Lung (tissue), 12 donors: Measurements from ENCODE around the gene CUBN. TPM values are rescaled to one million over a fixed set of nuclear protein-coding genes. Genes with fewer than 3 reads are reported as not detected.

Source experiments
- ATAC-seq: fragments of 200-7000 bp; cut with Tn5 transposase; one replicate; pipeline ENCODE4 v1.9.1; 2020; ENCODE audit warnings: moderate number of reproducible peaks; ENCODE audit not compliant: insufficient read depth, low FRiP score
- DNase-seq, 3 donors: peaks; one replicate each; pipeline ENCODE4 v3.0.0-alpha.2; 2013 to 2017
- H3K27ac ChIP-seq, 2 donors: one replicate each; pipeline ENCODE4 v1.5.1; 2013; ENCODE audit warnings: mild to moderate bottlenecking in 2 of 2, moderate library complexity in 2 of 2, control low read depth in 1 of 2, inconsistent platforms in 1 of 2, low read depth in 1 of 2, low read length in 1 of 2
- H3K27me3 ChIP-seq, 3 donors: one replicate each; pipeline ENCODE4 v1.5.1; 2013; ENCODE audit warnings: low read length in 2 of 3; ENCODE audit not compliant: control insufficient read depth in 3 of 3, insufficient read depth in 3 of 3
- H3K36me3 ChIP-seq, 4 donors: one replicate each; pipeline ENCODE4 v1.5.1; 2013; ENCODE audit warnings: low read length in 4 of 4, mild to moderate bottlenecking in 1 of 4, moderate library complexity in 1 of 4; ENCODE audit not compliant: control insufficient read depth in 4 of 4, insufficient read depth in 4 of 4
- H3K4me1 ChIP-seq, 5 donors: one replicate each; pipeline ENCODE4 v1.5.1; 2013; ENCODE audit warnings: low read length in 5 of 5, mild to moderate bottlenecking in 2 of 5, moderate library complexity in 1 of 5; ENCODE audit not compliant: control insufficient read depth in 5 of 5, insufficient read depth in 5 of 5
- H3K4me3 ChIP-seq: one replicate; pipeline ENCODE4 v1.5.1; 2013; ENCODE audit warnings: mild to moderate bottlenecking, control low read depth, moderate library complexity
- H3K9ac ChIP-seq, 2 donors: one replicate each; pipeline ENCODE4 v1.5.1; 2013; ENCODE audit warnings: low read length in 2 of 2, control low read depth in 1 of 2; ENCODE audit not compliant: insufficient read depth in 1 of 2
- H3K9me3 ChIP-seq, 4 donors: one replicate each; pipeline ENCODE4 v1.5.1; 2013; ENCODE audit warnings: low read length in 3 of 4, mild to moderate bottlenecking in 1 of 4, moderate library complexity in 1 of 4; ENCODE audit not compliant: control insufficient read depth in 4 of 4, insufficient read depth in 3 of 4
- WGBS, 2 donors: extraction: QIAGEN DNeasy Blood & Tissue Kit; methylation state at CpG; one replicate each; pipeline ENCODE4 v1.1.7; 2013; 5-methylcytosine and 5-hydroxymethylcytosine counted together
- polyA plus RNA-seq, 2 donors: library from polyadenylated mRNA; stranded (reverse); fragments of 200-250 nt; gene quantifications; one replicate each; pipeline ENCODE4 v1.2.1, GENCODE V29; 2013
- total RNA-seq, 2 donors: library from RNA; depleted of rRNA in 1 of 2; stranded (reverse); fragments of >200 nt in 1 of 2; gene quantifications; one replicate each; pipeline ENCODE4 v1.2.1, GENCODE V29; 2014 to 2021
- TF ChIP-seq, protein P1 (sequence below): IDR thresholded peaks from 2 replicates; pipeline ENCODE4 v1.5.1; 2012; ENCODE audit warnings: mild to moderate bottlenecking; ENCODE audit errors: control extremely low read depth, extremely low read depth
- donor health status: control.
- donor health status: control.
- donor health status: Bipolar disorder and iron deficiency.
- donor health status: healthy.
- donor health status: DM: yes; HTN: yes; CAD: no.

CUBN gene
- total and polyA plus RNA-seq, 4 donors = 0.33 to 5.1 (median 1.0) TPM

DNA sequence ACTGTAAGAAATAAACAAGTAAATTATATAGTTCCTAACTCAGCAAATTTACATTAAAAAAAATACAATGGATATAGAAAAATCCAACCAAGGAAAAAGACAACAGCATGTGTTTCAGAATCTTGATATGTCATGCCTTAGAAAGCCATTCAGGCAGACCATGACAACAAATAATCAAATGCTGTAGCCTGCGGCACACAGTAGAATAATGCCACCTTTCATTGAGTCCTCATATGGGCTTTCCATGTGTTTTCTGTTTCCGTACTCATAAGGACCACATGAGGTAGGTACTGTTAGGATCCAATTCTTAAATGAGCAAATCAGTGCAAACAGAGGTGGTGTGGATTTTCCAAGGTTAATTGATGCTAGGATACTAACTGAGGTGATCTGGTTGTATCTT, 138.6 kb downstream of the CUBN start:
- Histone ChIP-seq H3K27ac (no peak overlapping the region), H3K36me3 (no peaks in the 10 kb centered on the region), H3K9me3 (peaks cover 0 to 3% (median 0%) of the 10 kb centered on the region in 4 donors), H3K27me3 (no peaks in the 10 kb centered on the region), H3K4me3 (no peak overlapping the region), H3K4me1 (peaks cover 0 to 30% (median 9%) of the 10 kb centered on the region in 5 donors), H3K9ac (no peak overlapping the region)
- TF ChIP-seq, protein P1, sequence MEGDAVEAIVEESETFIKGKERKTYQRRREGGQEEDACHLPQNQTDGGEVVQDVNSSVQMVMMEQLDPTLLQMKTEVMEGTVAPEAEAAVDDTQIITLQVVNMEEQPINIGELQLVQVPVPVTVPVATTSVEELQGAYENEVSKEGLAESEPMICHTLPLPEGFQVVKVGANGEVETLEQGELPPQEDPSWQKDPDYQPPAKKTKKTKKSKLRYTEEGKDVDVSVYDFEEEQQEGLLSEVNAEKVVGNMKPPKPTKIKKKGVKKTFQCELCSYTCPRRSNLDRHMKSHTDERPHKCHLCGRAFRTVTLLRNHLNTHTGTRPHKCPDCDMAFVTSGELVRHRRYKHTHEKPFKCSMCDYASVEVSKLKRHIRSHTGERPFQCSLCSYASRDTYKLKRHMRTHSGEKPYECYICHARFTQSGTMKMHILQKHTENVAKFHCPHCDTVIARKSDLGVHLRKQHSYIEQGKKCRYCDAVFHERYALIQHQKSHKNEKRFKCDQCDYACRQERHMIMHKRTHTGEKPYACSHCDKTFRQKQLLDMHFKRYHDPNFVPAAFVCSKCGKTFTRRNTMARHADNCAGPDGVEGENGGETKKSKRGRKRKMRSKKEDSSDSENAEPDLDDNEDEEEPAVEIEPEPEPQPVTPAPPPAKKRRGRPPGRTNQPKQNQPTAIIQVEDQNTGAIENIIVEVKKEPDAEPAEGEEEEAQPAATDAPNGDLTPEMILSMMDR = no peak
- ATAC-seq (no peak), DNase-seq (no peak)
- 96 to 98% methylated on average over 2 of the region's 2 CpGs for WGBS, 2 donors

DNA sequence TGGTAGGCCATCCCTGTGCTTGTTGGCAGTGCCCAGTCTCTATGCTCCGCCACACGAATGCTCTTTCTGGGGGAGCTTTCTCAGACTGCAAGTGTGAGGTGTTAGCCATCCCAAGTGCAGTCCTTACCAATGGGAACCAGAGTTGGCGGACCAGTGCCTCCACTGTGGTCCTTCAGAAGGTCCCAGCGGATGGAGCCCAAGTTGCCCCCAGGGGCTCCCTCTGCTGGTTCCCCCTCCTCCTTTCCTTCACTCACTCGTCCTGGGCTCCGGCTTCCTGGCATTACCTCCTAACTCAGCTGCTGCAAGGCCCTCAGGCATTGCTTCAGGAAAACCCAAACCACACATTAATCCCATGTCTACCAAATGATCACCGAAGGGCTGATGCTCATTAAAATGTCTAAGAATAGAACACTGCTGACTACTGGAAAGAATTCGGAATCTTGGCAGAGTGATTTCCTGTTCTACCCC, 139.8 kb downstream of the CUBN start:
- Histone ChIP-seq H3K27ac (no peak overlapping the region), H3K36me3 (no peaks in the 10 kb centered on the region), H3K4me1 (peaks cover 0 to 26% (median 5%) of the 10 kb centered on the region in 5 donors), H3K9me3 (peaks cover 0 to 4% (median 2%) of the 10 kb centered on the region in 4 donors), H3K4me3 (no peak overlapping the region), H3K27me3 (no peaks in the 10 kb centered on the region), H3K9ac (no peak overlapping the region)
- 86 to 90% methylated on average over 8 of the region's 8 CpGs for WGBS, 2 donors
- DNase-seq = no peak
- ATAC-seq = no peak
- TF ChIP-seq, protein P1 = no peak

DNA sequence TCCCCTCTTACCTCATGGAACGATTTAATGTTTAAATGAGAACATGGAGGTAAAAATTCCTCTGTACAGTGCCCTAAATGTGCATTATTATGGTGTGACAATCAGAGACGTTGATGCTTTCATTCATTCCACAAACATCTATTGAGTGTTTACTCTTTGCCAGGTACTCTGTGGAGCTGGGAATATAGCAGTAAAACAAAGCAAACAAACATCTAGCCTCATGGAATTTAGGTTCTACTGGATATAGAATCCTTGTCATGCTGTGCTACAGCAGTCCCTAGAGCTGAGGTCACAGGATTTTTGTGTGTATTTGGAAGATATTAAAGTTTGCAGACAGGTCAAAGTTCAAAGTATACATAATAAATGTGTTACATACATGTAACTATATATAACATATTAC, 140.7 kb downstream of the CUBN start:
- Histone ChIP-seq H3K4me3 (no peak overlapping the region), H3K9ac (no peak overlapping the region), H3K36me3 (no peaks in the 10 kb centered on the region), H3K4me1 (peaks cover 0 to 26% (median 5%) of the 10 kb centered on the region in 5 donors), H3K9me3 (peaks cover 0 to 4% (median 2%) of the 10 kb centered on the region in 4 donors), H3K27me3 (no peaks in the 10 kb centered on the region), H3K27ac (no peak overlapping the region)
- TF ChIP-seq, protein P1 = no peak
- 89 to 91% methylated on average over 2 of the region's 2 CpGs for WGBS, 2 donors
- no peak for DNase-seq
- ATAC-seq = no peak
